Measurements from ENCODE around the gene COA8. TPM values are rescaled to one million over a fixed set of nuclear protein-coding genes. Genes with fewer than 3 reads are reported as not detected.

Gene COA8
- total RNA-seq, 1 experiment from 2014 or later: 37.2 TPM

DNA sequence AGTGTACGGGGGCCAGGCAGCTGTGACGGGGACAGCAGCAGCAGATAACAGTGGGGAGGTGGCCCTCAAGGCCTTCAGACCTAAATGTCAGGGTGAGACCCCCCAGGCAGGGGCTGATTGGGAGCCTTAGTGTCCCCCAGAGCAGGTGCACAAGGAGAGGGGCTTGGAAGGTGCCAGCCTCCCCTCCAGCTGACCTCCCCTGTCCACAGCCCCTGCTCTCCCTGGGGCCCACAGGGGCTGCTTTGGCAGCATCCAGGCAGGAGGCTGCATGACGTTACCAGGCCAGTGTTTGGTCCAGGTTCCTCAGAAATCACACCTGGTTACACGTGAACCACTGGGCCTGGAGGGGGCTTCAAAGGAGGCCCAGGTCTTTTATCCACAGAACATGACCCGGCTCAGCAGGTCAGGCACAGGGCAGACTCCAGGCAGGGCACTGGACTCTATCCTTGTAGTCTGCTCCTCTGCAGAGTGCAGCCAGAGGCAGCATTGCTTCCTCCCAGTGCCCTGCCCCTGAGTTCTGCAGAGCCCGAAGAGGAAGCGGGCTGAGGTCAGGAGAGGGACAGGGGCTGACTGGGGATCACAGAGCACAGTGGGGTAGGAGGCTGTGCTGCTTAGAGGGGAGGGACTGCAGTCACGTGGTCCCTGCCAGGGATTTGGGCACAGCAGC is 36.4 kb upstream of the COA8 start:
- Mint-ChIP-seq H3K36me3 (ENCODE audit: insufficient read depth, unreplicated experiment) (peaks cover 45% of the 10 kb centered on the region), H3K9me3 (ENCODE audit: low read depth, unreplicated experiment) (no peaks in the 10 kb centered on the region), H3K4me1 (ENCODE audit: low read depth, unreplicated experiment) (peaks cover 33% of the 10 kb centered on the region), H3K4me3 (ENCODE audit: low read depth, unreplicated experiment) (no peak overlapping the region), H3K27ac (ENCODE audit: unreplicated experiment) (no peak overlapping the region), H3K27me3 (ENCODE audit: unreplicated experiment) (no peaks in the 10 kb centered on the region)
- TF ChIP-seq, protein P1, sequence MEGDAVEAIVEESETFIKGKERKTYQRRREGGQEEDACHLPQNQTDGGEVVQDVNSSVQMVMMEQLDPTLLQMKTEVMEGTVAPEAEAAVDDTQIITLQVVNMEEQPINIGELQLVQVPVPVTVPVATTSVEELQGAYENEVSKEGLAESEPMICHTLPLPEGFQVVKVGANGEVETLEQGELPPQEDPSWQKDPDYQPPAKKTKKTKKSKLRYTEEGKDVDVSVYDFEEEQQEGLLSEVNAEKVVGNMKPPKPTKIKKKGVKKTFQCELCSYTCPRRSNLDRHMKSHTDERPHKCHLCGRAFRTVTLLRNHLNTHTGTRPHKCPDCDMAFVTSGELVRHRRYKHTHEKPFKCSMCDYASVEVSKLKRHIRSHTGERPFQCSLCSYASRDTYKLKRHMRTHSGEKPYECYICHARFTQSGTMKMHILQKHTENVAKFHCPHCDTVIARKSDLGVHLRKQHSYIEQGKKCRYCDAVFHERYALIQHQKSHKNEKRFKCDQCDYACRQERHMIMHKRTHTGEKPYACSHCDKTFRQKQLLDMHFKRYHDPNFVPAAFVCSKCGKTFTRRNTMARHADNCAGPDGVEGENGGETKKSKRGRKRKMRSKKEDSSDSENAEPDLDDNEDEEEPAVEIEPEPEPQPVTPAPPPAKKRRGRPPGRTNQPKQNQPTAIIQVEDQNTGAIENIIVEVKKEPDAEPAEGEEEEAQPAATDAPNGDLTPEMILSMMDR (IDR thresholded peaks at IDR 0.05; ENCODE audit: unreplicated experiment): no peak
- no TSS peak for BruUV-seq (replicated peaks)
- intact Hi-C loops (cut with micrococcal nuclease; ENCODE audit: unreplicated experiment): no loop called here
- no peak for DNase-seq
- CTCF ChIA-PET: no interaction called here

GRCh38 chr14:103526914-103527248 is 35.9 kb upstream of the COA8 start:
- no peak overlapping the region for H3K27ac Mint-ChIP-seq (ENCODE audit: unreplicated experiment)

GRCh38 chr14:103527408-103528145 is 35.2 kb upstream of the COA8 start:
- Mint-ChIP-seq H3K27me3 (ENCODE audit: unreplicated experiment) (no peaks in the 10 kb centered on the region), H3K36me3 (ENCODE audit: insufficient read depth, unreplicated experiment) (peaks cover 51% of the 10 kb centered on the region), H3K27ac (ENCODE audit: unreplicated experiment) (peak overlapping the region; percentile 54), H3K4me1 (ENCODE audit: low read depth, unreplicated experiment) (peaks cover 33% of the 10 kb centered on the region), H3K4me3 (ENCODE audit: low read depth, unreplicated experiment) (peak overlapping the region; percentile 74), H3K9me3 (ENCODE audit: low read depth, unreplicated experiment) (no peaks in the 10 kb centered on the region)
- no TSS peak for BruUV-seq (replicated peaks)
- CTCF ChIA-PET: interaction anchor here (0.9 to 1.7 kb wide), 3 partner anchors 9 to 19 kb away, joined by 4 to 7 read pairs (median 5); no protein-coding TSS in a partner anchor
- TF ChIP-seq, protein P1 (IDR thresholded peaks at IDR 0.05; ENCODE audit: unreplicated experiment): no peak
- intact Hi-C loops (cut with micrococcal nuclease; ENCODE audit: unreplicated experiment): no loop called here
- DNase-seq: no peak

More at GRCh38 chr14:103526914-103527248, 35.9 kb upstream of the COA8 start:
- intact Hi-C loops (cut with micrococcal nuclease; ENCODE audit: unreplicated experiment): no loop called here
- H3K27me3 Mint-ChIP-seq (ENCODE audit: unreplicated experiment): no peaks in the 10 kb centered on the region
- no TSS peak for BruUV-seq (replicated peaks)
- H3K4me3 Mint-ChIP-seq (ENCODE audit: low read depth, unreplicated experiment): peak overlapping the region; percentile 74
- CTCF ChIA-PET: no interaction called here
- DNase-seq: no peak
- no peaks in the 10 kb centered on the region for H3K9me3 Mint-ChIP-seq (ENCODE audit: low read depth, unreplicated experiment)
- peaks cover 48% of the 10 kb centered on the region for H3K36me3 Mint-ChIP-seq (ENCODE audit: insufficient read depth, unreplicated experiment)
- H3K4me1 Mint-ChIP-seq (ENCODE audit: low read depth, unreplicated experiment): peaks cover 33% of the 10 kb centered on the region
- TF ChIP-seq, protein P1 (IDR thresholded peaks at IDR 0.05; ENCODE audit: unreplicated experiment): no peak

DNA sequence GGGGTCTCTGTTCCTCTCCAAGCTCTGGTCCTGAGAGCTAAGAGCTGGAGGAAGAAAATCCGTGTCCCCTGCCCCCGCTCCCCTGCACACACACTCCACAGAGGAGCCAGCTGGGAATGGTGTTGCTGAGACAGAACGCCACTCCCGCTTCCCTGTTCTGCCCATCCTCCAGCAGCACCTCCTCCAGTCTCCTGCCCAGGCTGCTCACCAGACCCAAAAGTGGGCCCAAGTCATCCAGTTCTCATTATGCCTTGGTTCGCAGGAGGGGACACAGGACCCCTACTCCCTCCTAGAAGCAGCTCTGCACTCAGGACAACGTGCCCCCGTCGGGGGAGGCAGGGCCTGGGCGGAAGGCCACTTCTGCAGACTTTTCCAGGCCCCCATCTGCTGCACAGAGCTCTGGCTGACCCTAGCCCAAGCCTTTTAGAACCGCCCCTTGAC is 34.6 kb upstream of the COA8 start:
- Mint-ChIP-seq H3K36me3 (ENCODE audit: insufficient read depth, unreplicated experiment) (peaks cover 51% of the 10 kb centered on the region), H3K4me1 (ENCODE audit: low read depth, unreplicated experiment) (peaks cover 33% of the 10 kb centered on the region), H3K27ac (ENCODE audit: unreplicated experiment) (peak overlapping the region; percentile 70), H3K27me3 (ENCODE audit: unreplicated experiment) (no peaks in the 10 kb centered on the region), H3K9me3 (ENCODE audit: low read depth, unreplicated experiment) (no peaks in the 10 kb centered on the region), H3K4me3 (ENCODE audit: low read depth, unreplicated experiment) (peak overlapping the region; percentile 74)
- TF ChIP-seq, protein P1 (IDR thresholded peaks at IDR 0.05; ENCODE audit: unreplicated experiment): no peak
- intact Hi-C loops (cut with micrococcal nuclease; ENCODE audit: unreplicated experiment): no loop called here
- CTCF ChIA-PET: interaction anchor here (0.6 to 1.7 kb wide), 5 partner anchors 9 to 49 kb away, joined by 4 to 10 read pairs (median 5); no protein-coding TSS in a partner anchor
- no peak for DNase-seq
- no TSS peak for BruUV-seq (replicated peaks)
